Epithelial cell of esophagus (primary cell): Measurements from ENCODE around the gene TRMT11.

Experiments used
- DNase-seq: peaks from one replicate; pipeline ENCODE4 v3.0.0; 2010; ENCODE audit warnings: low read depth
- H3K4me3 ChIP-seq: 2 replicates; pipeline ENCODE4 v1.5.1; 2011; ENCODE audit warnings: mild to moderate bottlenecking, low read length, control low read depth
- CTCF ChIP-seq: IDR thresholded peaks from 2 replicates; pipeline ENCODE4 v1.5.1; 2011; ENCODE audit warnings: low read depth, mild to moderate bottlenecking, low read length, control low read depth, inconsistent platforms; ENCODE audit not compliant: insufficient read depth; ENCODE audit errors: missing control alignments

Gene TRMT11

GRCh38 chr6:126063512-126064146, 77.3 kb downstream of the TRMT11 start:
- H3K4me3 ChIP-seq, result no peak overlapping the region
- DNase-seq, result no peak
- no peak for TF ChIP-seq CTCF

- TF ChIP-seq CTCF, result no peak
- no peak for DNase-seq
- no peak overlapping the region for H3K4me3 ChIP-seq
Measured at GRCh38 chr6:126064257-126064747, 78.0 kb downstream of the TRMT11 start.

- H3K4me3 ChIP-seq, result no peak overlapping the region
- TF ChIP-seq CTCF, result no peak
- DNase-seq, result no peak
Measured at GRCh38 chr6:126064748-126065401, 78.5 kb downstream of the TRMT11 start.

GRCh38 chr6:126066053-126067048, 80.0 kb downstream of the TRMT11 start:
- no peak for TF ChIP-seq CTCF
- peak; percentile 9 for DNase-seq
- H3K4me3 ChIP-seq, result no peak overlapping the region

- TF ChIP-seq CTCF, result no peak
- no peak overlapping the region for H3K4me3 ChIP-seq
- no peak for DNase-seq
Measured at GRCh38 chr6:126067073-126067472, 80.7 kb downstream of the TRMT11 start.

GRCh38 chr6:126069449-126069848, 83.1 kb downstream of the TRMT11 start:
- H3K4me3 ChIP-seq, result no peak overlapping the region
- DNase-seq, result no peak
- TF ChIP-seq CTCF, result no peak
